HepG2 (cell line): Measurements from ENCODE around the gene PPA1. TPM values are rescaled to one million over a fixed set of nuclear protein-coding genes. Genes with fewer than 3 reads are reported as not detected.

ENCODE experiments used
- ARNT ChIP-seq: fragments of 450-650 bp; IDR thresholded peaks from 2 replicates; pipeline ENCODE4 v1.6.1; 2017
- ELF4 ChIP-seq: sonication (generic); formaldehyde crosslinking; IDR thresholded peaks from 2 replicates; pipeline ENCODE4 v1.5.0; 2020; ENCODE audit warnings: missing genetic modification reagents, mild to moderate bottlenecking, moderate library complexity, borderline replicate concordance
- HES4 ChIP-seq: sonication (generic); formaldehyde crosslinking; IDR thresholded peaks from 2 replicates; pipeline ENCODE4 v1.9.0; 2021; ENCODE audit warnings: mild to moderate bottlenecking, missing genetic modification reagents, borderline replicate concordance
- HIVEP1 ChIP-seq: sonication (generic); formaldehyde crosslinking; IDR thresholded peaks from 2 replicates; pipeline ENCODE4 v1.4.0; 2020; ENCODE audit warnings: mild to moderate bottlenecking, missing genetic modification reagents
- HNRNPK ChIP-seq: fragments of 200-400 bp; formaldehyde crosslinking; IDR thresholded peaks from 2 replicates; pipeline ENCODE4 v1.6.1; 2018; ENCODE audit warnings: low read length, low read depth, moderate library complexity, mild to moderate bottlenecking; ENCODE audit not compliant: poor library complexity, severe bottlenecking
- ISL2 ChIP-seq: sonication (generic); formaldehyde crosslinking; IDR thresholded peaks from 2 replicates; pipeline ENCODE4 v1.5.0; 2020; ENCODE audit warnings: missing genetic modification reagents
- JUND ChIP-seq: sonication (generic); formaldehyde crosslinking; IDR thresholded peaks from 2 replicates; pipeline ENCODE4 v1.8.0; 2022; ENCODE audit warnings: mild to moderate bottlenecking, missing genetic modification reagents
- KDM2A ChIP-seq: sonication (generic); formaldehyde crosslinking; IDR thresholded peaks from 2 replicates; pipeline ENCODE4 v1.4.0; 2020; ENCODE audit warnings: low read depth, missing genetic modification reagents, borderline replicate concordance
- KDM5B ChIP-seq: sonication (generic); formaldehyde crosslinking; IDR thresholded peaks from 2 replicates; pipeline ENCODE4 v1.4.0; 2020; ENCODE audit warnings: missing genetic modification reagents, mild to moderate bottlenecking, borderline replicate concordance
- MAX ChIP-seq: IDR thresholded peaks from 2 replicates; pipeline ENCODE4 v1.6.1; 2012; ENCODE audit warnings: inconsistent platforms
- RAD51 ChIP-seq: fragments of 450-650 bp; IDR thresholded peaks from 2 replicates; pipeline ENCODE4 v1.6.1; 2016; ENCODE audit warnings: borderline replicate concordance
- RELA ChIP-seq: sonication (generic); formaldehyde crosslinking; IDR thresholded peaks from 2 replicates; pipeline ENCODE4 v1.4.0; 2020; ENCODE audit warnings: missing genetic modification reagents
- RXRB ChIP-seq: IDR thresholded peaks from 2 replicates; pipeline ENCODE4 v1.6.1; 2016; ENCODE audit warnings: borderline replicate concordance, missing genetic modification reagents, missing compliant biosample characterization
- ZBTB7B ChIP-seq: sonication (generic); formaldehyde crosslinking; IDR thresholded peaks from 2 replicates; pipeline ENCODE4 v1.4.0; 2020; ENCODE audit warnings: missing genetic modification reagents
- ZFP37 ChIP-seq: sonication (generic); formaldehyde crosslinking; IDR thresholded peaks from 2 replicates; pipeline ENCODE4 v1.4.0; 2020; ENCODE audit warnings: missing genetic modification reagents, borderline replicate concordance
- ZMAT5 ChIP-seq: sonication (generic); formaldehyde crosslinking; IDR thresholded peaks from 2 replicates; pipeline ENCODE4 v1.5.0; 2020; ENCODE audit warnings: mild to moderate bottlenecking, low read depth, missing genetic modification reagents, borderline replicate concordance
- ZNF160 ChIP-seq: sonication (generic); formaldehyde crosslinking; IDR thresholded peaks from 2 replicates; pipeline ENCODE4 v1.8.0; 2022; ENCODE audit warnings: mild to moderate bottlenecking, inconsistent platforms, missing genetic modification reagents
- ZNF180 ChIP-seq: sonication (generic); formaldehyde crosslinking; IDR thresholded peaks from 2 replicates; pipeline ENCODE4 v1.4.0; 2020; ENCODE audit warnings: low read depth, missing genetic modification reagents, borderline replicate concordance
- ZNF350 ChIP-seq: sonication (generic); formaldehyde crosslinking; IDR thresholded peaks from 2 replicates; pipeline ENCODE4 v1.4.0; 2020; ENCODE audit warnings: mild to moderate bottlenecking, low read depth, missing genetic modification reagents, borderline replicate concordance
- ZNF577 ChIP-seq: sonication (generic); formaldehyde crosslinking; IDR thresholded peaks from 2 replicates; pipeline ENCODE4 v1.4.0; 2020; ENCODE audit warnings: mild to moderate bottlenecking, low read depth, missing genetic modification reagents, borderline replicate concordance
- ZNF687 ChIP-seq: sonication (generic); formaldehyde crosslinking; IDR thresholded peaks from 2 replicates; pipeline ENCODE4 v1.5.1; 2020; ENCODE audit warnings: mild to moderate bottlenecking, missing genetic modification reagents, moderate library complexity
- polyA plus RNA-seq, 8 experiments: library from polyadenylated mRNA; depleted of rRNA in 3 of 8; stranded (reverse) in 7 of 8; unstranded in 1 of 8; fragments of >200 nt; fragmentation: Illumina TruSeq in 4 of 8; extraction: Trizol in 4 of 8; gene quantifications; 2 replicates each; pipeline versions ENCODE4 v1.2.1 to v1.2.3, GENCODE V29; 2011 to 2016; ENCODE audit warnings: low read depth in 4 of 8, missing spikeins in 1 of 8, mixed read lengths in 1 of 8; ENCODE audit not compliant: insufficient read depth in 1 of 8
- total RNA-seq, 5 experiments: library from RNA; depleted of rRNA; stranded (reverse); fragments of >200 nt; fragmentation: Illumina TruSeq; extraction: Trizol; gene quantifications; 2 replicates each; pipeline ENCODE4 v1.2.3, GENCODE V29; 2016; ENCODE audit warnings: low read depth in 1 of 5
- TF ChIP-seq, protein P1 (sequence below): IDR thresholded peaks from 2 replicates; pipeline ENCODE4 v1.6.1; 2016; ENCODE audit warnings: mild to moderate bottlenecking

Gene PPA1
- total and polyA plus RNA-seq, 2 of the 13 experiments (the other 11 are each of a cell fraction or from before 2014, with no cell fraction given) = 136 to 250 TPM

- TF ChIP-seq ZNF687 (CRISPR knock-in tag) (peak; percentile 49; the same call in 1 of the 2 replicates), RAD51 (no peak), HNRNPK (no peak), ZNF350 (CRISPR knock-in tag) (0 out of 2 replicates have a peak, but pooled peaks have one; percentile 52), HES4 (CRISPR knock-in tag) (peak; percentile 38; the same call in 1 of the 2 replicates), ZFP37 (CRISPR knock-in tag) (no peak), ZMAT5 (CRISPR knock-in tag) (no peak), HIVEP1 (CRISPR knock-in tag) (no peak), KDM2A (CRISPR knock-in tag) (0 out of 2 replicates have a peak, but pooled peaks have one; percentile 30), ARNT (no peak), ZNF180 (CRISPR knock-in tag) (no peak), RXRB (CRISPR knock-in tag) (peak; percentile 75; the same call in 1 of the 2 replicates), ZBTB7B (CRISPR knock-in tag) (0 out of 2 replicates have a peak, but pooled peaks have one; percentile 1), ELF4 (CRISPR knock-in tag) (peak; percentile 87), JUND (CRISPR knock-in tag) (no peak), ZNF577 (no peak), ZNF160 (CRISPR knock-in tag) (no peak), ISL2 (no peak), MAX (peak; percentile 66; the same call in 1 of the 2 replicates), RELA (CRISPR knock-in tag) (no peak), KDM5B (CRISPR knock-in tag) (no peak)
- TF ChIP-seq, protein P1, sequence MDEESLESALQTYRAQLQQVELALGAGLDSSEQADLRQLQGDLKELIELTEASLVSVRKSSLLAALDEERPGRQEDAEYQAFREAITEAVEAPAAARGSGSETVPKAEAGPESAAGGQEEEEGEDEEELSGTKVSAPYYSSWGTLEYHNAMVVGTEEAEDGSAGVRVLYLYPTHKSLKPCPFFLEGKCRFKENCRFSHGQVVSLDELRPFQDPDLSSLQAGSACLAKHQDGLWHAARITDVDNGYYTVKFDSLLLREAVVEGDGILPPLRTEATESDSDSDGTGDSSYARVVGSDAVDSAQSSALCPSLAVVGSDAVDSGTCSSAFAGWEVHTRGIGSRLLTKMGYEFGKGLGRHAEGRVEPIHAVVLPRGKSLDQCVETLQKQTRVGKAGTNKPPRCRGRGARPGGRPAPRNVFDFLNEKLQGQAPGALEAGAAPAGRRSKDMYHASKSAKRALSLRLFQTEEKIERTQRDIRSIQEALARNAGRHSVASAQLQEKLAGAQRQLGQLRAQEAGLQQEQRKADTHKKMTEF = peak; percentile 62; the same call in 1 of the 2 replicates
Measured at GRCh38 chr10:70174058-70174741, 59.0 kb downstream of the PPA1 start (continued).
